Natural killer cell treated with Interleukin-12 subunit alpha and Interleukin-12 subunit beta and Interleukin-15 and Interleukin-18, amount 100 ng/mL, for 72 hours (primary cell): ENCODE measurements around the gene MRPS26. TPM values are rescaled to one million over a fixed set of nuclear protein-coding genes. Genes with fewer than 3 reads are reported as not detected.
A peak's percentile ranks its signal among the peaks of the same experiment; 100 is the strongest.
"Not testable (repeated sequence)": the region's sequence is repeated elsewhere in the genome, so short reads cannot be mapped to it uniquely, and the experiment has no call there.

Experiments
- ATAC-seq, 2 donors: fragments of 150-1000 bp; cut with Tn5 transposase in 1 of 2; sonication (Bioruptor Pico), chemical (Tn5 transposase) in 1 of 2; 2 replicates each; pipeline ENCODE4 v1.10.0; 2021
- DNase-seq: peaks from one replicate; pipeline ENCODE4 v3.0.0; 2022; ENCODE audit warnings: low spot score
- H3K27ac Mint-ChIP-seq, 2 donors: 1 replicate in 1 of 2; 2 replicates in 1 of 2; pipeline ENCODE4 v1.8.0; 2022; ENCODE audit warnings: mixed read lengths in 2 of 2, mild to moderate bottlenecking in 1 of 2, moderate library complexity in 1 of 2
- H3K27me3 Mint-ChIP-seq, 2 donors: 1 replicate in 1 of 2; 2 replicates in 1 of 2; pipeline ENCODE4 v1.8.0; 2022; ENCODE audit warnings: mixed read lengths in 2 of 2
- H3K36me3 Mint-ChIP-seq: one replicate; pipeline ENCODE4 v1.8.0; 2022; ENCODE audit warnings: mixed read lengths
- H3K4me1 Mint-ChIP-seq, 2 donors: 1 replicate in 1 of 2; 2 replicates in 1 of 2; pipeline ENCODE4 v1.8.0; 2022; ENCODE audit warnings: low read depth in 2 of 2, mixed read lengths in 2 of 2, mild to moderate bottlenecking in 1 of 2
- H3K4me3 Mint-ChIP-seq: one replicate; pipeline ENCODE4 v1.8.0; 2022; ENCODE audit warnings: mixed read lengths
- H3K9me3 Mint-ChIP-seq: 2 replicates; pipeline ENCODE4 v1.8.0; 2022; ENCODE audit warnings: mixed read lengths
- total RNA-seq, 2 donors: library from RNA; stranded (reverse); gene quantifications; one replicate each; pipeline ENCODE4 v1.2.3, GENCODE V29; 2022

Gene MRPS26
- total RNA-seq, 2 donors from 2014 or later: 31.2 to 56.6 TPM

DNA sequence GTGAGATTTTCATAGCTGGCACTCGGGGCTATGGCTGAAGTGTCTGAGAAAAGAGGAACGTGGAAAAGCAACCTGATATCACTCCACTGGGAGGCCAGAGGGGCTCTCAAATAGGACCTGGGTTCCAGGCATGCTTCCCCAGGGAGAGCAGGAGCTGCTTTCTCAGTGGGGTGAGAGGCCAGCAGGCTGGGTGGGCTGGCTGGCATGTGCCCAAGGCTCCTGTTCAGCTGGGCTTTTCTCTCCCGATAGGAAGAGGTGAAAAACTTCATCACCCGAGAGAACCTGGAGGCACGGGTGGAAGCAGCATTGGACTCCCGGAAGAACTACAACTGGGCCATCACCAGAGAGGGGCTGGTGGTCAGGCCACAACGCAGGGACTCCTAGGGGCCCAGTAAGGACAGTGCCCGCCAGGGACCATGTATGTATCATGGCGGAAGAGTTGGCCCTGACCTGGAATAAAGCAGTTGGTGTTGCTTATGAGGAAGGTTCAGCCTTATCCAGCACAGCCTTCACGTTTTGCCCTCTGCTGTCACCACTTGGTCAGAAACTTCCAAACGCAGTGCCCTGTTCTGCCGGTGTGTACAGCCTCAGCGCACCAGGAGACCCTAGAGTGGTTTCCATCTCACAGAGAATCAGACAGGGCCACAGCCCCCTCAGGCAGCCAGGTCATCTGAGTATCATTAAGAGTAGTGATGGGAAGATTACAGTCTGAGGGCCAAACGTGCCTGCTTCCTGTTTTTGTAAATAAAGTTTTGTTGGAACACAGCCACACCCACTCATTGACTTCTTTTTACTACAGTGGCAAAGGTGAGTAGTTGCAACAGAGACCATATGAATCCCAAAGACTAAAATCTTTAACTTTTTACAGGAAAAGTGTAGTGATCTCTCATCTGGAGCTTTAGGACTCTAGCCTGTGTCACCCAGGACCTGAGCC, 1.9 kb downstream of the MRPS26 start:
- H3K36me3 Mint-ChIP-seq: peaks cover 5% of the 10 kb centered on the region
- H3K9me3 Mint-ChIP-seq: no peaks in the 10 kb centered on the region
- no peak for ATAC-seq
- peak overlapping the region; percentile 96 for H3K4me3 Mint-ChIP-seq
- peaks cover 15 to 18% of the 10 kb centered on the region in 2 donors for H3K4me1 Mint-ChIP-seq
- DNase-seq: no peak
- H3K27me3 Mint-ChIP-seq: no peaks in the 10 kb centered on the region
- peak overlapping the region in 1 of 2 donors; percentile 17 for H3K27ac Mint-ChIP-seq

DNA sequence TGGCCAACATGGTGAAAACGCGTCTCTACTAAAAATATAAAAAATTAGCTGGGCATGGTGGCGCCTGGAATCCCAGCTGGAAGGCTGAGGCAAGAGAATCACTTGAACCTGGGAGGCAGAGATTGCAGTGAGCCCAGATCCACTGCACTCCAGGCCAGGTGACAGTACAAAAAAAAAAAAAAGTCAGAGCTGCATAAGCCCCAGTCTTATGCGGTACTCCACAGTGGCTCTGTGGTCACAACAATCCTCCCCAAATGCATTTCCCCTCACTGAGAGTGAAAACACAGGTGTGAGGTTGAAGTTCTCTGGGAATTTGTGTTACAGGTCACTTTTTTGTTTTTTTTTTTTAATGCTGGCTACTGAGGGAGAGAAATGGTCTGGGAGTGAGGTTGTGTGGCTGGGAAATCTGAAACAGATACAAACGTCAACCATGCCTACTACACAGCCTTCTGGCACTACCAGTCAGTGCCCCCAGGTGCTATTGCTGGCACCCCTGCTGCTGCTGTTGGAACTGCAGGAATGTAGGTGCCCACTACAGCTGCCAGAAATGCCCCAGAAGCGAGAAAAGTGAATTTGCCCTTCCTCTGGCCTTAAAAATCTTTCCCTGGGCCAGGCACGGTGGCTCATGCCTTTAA, 5.7 kb downstream of the MRPS26 start:
- H3K27ac Mint-ChIP-seq: no peak overlapping the region
- no peaks in the 10 kb centered on the region for H3K9me3 Mint-ChIP-seq
- H3K4me1 Mint-ChIP-seq: peaks cover 6 to 7% of the 10 kb centered on the region in 2 donors
- no peak overlapping the region for H3K4me3 Mint-ChIP-seq
- no peak for ATAC-seq
- no peaks in the 10 kb centered on the region for H3K27me3 Mint-ChIP-seq
- H3K36me3 Mint-ChIP-seq: peaks cover 5% of the 10 kb centered on the region
- no peak for DNase-seq

DNA sequence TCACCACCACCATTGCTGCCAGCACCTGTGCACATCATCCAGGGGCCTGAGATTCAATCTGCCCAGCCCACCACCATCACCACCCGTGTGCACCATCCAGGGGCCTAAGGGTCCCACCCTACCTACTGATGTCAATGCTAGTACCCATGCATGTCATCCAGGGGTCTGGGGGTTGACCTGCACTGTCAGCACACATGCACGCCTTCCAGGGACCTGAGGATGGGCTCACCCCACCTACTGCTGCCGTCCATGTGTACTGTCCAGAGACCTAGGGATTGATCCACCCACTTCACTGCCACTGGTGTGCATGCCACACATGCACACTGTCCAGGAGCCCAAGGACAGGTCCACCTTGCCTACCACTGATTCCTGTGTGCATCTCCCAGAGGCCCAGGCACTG, 13.6 kb downstream of the MRPS26 start:
- Mint-ChIP-seq H3K4me1 (no peaks in the 10 kb centered on the region), H3K4me3 (no peak overlapping the region), H3K27ac (no peak overlapping the region), H3K36me3 (no peaks in the 10 kb centered on the region), H3K27me3 (no peaks in the 10 kb centered on the region), H3K9me3 (no peaks in the 10 kb centered on the region)
- DNase-seq: no peak
- ATAC-seq: peak in 1 of 2 donors; percentile 20

DNA sequence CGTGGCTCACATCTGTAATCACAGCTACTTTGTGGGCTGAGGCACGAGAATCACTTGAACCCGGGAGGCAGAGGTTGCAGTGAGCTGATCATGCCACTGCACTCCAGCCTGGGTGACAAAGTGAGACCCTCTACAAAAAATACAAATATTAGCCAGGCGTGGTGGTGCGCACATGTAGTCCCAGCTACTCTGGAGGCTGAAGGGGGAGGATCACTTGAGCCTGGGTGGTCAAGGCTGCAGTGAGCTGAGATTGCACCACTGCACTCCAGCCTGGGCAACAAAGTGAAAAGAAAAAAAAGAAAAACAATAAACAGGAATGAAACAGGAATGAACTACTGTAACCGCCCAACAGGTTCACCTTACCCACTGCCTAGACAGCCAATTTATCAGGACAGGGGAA, 18.3 kb downstream of the MRPS26 start:
- not testable (repeated sequence) for DNase-seq, H3K9me3 Mint-ChIP-seq, H3K27me3 Mint-ChIP-seq, ATAC-seq, H3K4me1 Mint-ChIP-seq, H3K27ac Mint-ChIP-seq, H3K36me3 Mint-ChIP-seq, H3K4me3 Mint-ChIP-seq

DNA sequence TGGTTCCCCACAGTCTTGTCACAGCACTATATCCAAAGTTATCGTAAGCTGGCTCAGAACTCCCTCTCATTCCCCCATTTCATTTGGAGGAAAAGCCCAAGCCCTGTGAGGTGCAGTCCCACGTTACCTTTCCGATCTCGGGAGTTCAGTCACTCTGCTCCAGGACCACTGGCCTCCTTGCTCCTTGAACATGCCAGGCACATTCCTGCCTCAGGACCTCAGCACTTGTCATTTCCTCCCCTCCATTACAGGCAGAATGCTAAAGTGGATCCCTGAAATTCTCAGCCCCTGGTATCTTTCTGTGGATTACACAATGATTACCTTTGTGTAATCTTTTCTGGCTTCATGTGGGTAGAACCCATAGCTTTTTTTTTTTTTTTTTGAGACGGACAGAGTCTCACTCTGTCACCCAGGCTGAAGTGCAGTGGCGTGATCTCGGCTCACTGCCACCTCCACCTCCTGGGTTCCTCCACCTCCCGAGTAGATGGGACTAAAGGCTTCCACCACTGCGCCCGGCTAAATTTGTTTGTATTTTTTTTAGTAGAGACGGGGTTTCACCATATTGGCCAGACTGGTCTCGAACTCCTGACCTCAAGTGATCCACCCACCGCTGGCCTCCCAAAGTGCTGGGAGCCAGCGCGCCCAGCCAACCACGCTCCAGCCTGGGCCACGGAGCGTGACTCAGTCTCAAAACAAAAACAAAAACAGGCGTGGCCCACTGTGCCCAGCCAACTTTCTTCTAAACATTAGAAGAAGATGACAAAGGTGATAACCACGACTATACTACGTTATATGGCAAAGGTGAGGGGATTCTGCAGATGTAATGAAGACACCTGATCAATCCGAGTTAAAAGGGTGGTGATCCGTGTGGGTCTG, 21.5 kb downstream of the MRPS26 start:
- Mint-ChIP-seq H3K4me1 (peaks cover 9 to 10% of the 10 kb centered on the region in 2 donors), H3K27me3 (peaks cover 7 to 8% of the 10 kb centered on the region in 2 donors), H3K9me3 (no peaks in the 10 kb centered on the region), H3K27ac (no peak overlapping the region), H3K36me3 (no peaks in the 10 kb centered on the region), H3K4me3 (no peak overlapping the region)
- no peak for ATAC-seq
- no peak for DNase-seq

DNA sequence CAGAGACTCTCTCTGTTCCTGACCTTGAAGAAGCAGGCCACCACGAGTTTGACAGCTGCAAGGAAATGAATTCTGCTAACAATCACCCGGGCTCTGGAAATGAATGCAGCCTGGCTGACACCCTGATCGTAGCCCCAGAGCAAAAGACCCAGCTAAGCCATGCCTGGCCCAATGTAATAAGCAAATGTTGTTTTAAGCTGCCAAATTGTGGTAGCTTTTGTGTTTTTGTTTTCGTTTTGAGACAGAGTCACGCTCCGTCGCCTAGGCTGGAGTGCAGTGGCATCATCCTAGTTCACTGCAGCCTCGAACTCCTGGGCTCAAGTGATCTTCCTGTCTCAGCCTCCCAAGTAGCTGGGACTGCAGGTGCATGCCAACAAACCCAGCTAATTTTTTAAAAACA, 22.2 kb downstream of the MRPS26 start:
- Mint-ChIP-seq H3K9me3 (no peaks in the 10 kb centered on the region), H3K4me3 (no peak overlapping the region), H3K27ac (no peak overlapping the region), H3K27me3 (peaks cover 8% of the 10 kb centered on the region in 2 donors), H3K4me1 (peaks cover 9 to 11% of the 10 kb centered on the region in 2 donors), H3K36me3 (no peaks in the 10 kb centered on the region)
- ATAC-seq (no peak), DNase-seq (no peak)

DNA sequence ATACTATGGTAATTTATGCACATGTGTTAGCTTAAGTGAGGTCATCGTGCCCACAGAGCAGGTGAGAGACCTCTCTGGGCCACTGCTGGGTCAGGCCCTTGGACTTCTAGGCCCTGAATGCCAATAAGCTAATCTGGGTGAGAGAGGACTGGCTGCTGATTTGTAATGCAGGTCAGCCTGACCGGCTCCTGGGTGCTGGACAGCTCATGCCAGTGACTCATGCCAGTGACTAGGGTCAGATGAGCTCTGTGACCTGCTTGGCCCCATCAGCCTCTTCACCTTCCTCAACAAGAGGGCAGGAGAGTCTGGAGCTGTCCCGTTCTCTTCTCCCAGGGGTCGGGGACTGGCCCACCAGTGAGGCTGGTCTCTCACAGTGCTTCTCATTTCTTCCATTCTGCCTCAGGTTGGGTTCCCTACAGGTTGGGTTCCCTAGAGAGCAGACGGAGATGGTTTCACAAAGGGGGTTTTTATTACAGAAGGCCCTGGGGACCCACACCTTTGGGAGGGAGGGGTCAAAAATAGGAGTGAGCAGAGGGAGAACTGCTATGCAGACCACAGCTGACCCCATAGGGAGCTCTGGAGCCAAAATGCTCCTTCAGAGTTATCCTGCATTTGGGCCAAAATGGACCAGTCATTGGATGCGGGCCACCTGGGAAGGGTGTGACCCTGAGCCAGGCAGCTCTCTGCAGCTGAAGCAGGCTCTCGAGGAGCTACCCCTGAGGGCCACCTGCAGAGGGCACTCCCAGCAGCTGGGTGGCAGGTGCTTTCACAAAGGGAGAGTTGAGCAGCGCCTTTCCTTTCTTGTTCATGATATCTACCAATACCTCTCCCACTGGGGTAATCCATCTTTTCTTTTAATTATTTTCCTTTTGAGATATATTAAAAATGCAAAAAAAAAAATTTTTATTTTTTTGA, 23.4 kb downstream of the MRPS26 start:
- ATAC-seq: peak in 1 of 2 donors; percentile 33
- Mint-ChIP-seq H3K4me3 (no peak overlapping the region), H3K27me3 (peaks cover 8% of the 10 kb centered on the region in 2 donors), H3K27ac (no peak overlapping the region), H3K36me3 (no peaks in the 10 kb centered on the region), H3K9me3 (no peaks in the 10 kb centered on the region), H3K4me1 (peaks cover 9 to 11% of the 10 kb centered on the region in 2 donors)
- no peak for DNase-seq

DNA sequence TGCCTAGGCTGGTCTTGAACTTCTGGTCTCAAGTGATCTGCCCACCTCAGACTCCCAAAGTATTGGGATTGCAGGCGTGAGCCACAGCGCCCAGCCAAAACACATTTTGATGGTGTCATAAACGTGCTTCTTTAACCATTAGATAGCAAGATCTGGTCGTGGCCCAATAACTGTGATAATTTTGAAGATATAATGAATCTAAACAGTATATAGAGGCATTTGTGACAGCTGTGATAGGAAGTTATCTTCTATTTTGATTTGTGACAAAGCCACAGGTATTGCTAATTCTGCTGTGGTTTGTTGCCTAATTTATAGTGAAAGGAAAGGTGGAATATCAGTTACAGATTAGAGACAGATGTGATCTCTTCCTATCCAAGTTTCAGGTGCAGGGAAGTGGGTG, 24.9 kb downstream of the MRPS26 start:
- ATAC-seq (no peak), DNase-seq (no peak)
- Mint-ChIP-seq H3K27me3 (peaks cover 8% of the 10 kb centered on the region in 2 donors), H3K36me3 (no peaks in the 10 kb centered on the region), H3K4me1 (peaks cover 9 to 11% of the 10 kb centered on the region in 2 donors), H3K9me3 (no peaks in the 10 kb centered on the region), H3K4me3 (peak overlapping the region; percentile 77), H3K27ac (no peak overlapping the region)

DNA sequence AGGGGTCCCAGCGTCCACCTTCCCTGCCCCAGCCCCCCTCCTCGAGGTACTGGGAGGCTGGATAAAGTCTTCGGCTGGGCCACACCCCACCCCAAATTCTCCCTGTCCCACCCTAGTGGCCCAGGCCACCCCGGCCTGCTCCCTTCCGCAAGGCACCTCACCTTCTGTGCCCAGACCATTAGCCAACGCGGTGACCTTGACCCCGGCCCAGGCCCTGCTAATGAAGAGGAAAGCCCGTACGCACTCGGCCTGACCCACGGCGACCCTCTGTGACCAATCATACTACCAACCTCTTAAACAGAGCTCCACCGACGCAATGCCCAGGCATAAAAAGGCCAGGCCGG, 25.4 kb downstream of the MRPS26 start:
- H3K27ac Mint-ChIP-seq: no peak overlapping the region
- peak overlapping the region; percentile 77 for H3K4me3 Mint-ChIP-seq
- no peaks in the 10 kb centered on the region for H3K36me3 Mint-ChIP-seq
- H3K4me1 Mint-ChIP-seq: peaks cover 9 to 11% of the 10 kb centered on the region in 2 donors
- DNase-seq: no peak
- ATAC-seq: no peak
- peaks cover 8% of the 10 kb centered on the region in 2 donors for H3K27me3 Mint-ChIP-seq
- no peaks in the 10 kb centered on the region for H3K9me3 Mint-ChIP-seq

DNA sequence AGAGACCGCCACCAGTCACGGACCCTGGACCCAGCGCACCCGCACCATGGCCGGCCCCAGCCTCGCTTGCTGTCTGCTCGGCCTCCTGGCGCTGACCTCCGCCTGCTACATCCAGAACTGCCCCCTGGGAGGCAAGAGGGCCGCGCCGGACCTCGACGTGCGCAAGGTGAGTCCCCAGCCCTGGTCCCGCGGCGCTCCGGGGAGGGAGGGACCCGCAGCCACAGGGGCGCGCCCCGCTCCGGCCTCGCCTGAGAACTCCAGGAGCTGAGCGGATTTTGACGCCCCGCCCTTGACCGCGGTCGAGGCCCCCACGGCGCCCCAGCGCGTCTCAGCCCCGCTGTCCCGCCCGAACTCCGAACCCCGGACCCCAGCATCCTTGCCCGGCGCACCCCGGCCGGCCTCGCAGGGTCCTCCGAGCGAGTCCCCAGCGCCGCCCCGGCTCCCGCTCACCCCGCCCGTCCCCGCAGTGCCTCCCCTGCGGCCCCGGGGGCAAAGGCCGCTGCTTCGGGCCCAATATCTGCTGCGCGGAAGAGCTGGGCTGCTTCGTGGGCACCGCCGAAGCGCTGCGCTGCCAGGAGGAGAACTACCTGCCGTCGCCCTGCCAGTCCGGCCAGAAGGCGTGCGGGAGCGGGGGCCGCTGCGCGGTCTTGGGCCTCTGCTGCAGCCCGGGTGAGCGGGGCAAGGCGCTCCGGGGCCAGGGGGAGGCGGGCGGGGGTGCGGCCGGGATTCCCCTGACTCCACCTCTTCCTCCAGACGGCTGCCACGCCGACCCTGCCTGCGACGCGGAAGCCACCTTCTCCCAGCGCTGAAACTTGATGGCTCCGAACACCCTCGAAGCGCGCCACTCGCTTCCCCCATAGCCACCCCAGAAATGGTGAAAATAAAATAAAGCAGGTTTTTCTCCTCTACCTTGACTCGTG, 26.0 kb downstream of the MRPS26 start, which contains the start of gene OXT:
Gene OXT (plus strand): TSS at position 11 of the 920 bp plus-strand sequence. CDS start 36 bp downstream, at position 47.
- Mint-ChIP-seq H3K4me3 (peak within 1 kb of the TSS; percentile 77), H3K9me3 (no peaks in the 10 kb centered on the region), H3K27ac (no peak within 1 kb of the TSS), H3K4me1 (peaks cover 9 to 13% of the 10 kb centered on the region in 2 donors), H3K27me3 (peaks cover 8% of the 10 kb centered on the region in 2 donors), H3K36me3 (no peaks in the 10 kb centered on the region)
- ATAC-seq: peak; percentile 76 to 82
- no peak for DNase-seq

DNA sequence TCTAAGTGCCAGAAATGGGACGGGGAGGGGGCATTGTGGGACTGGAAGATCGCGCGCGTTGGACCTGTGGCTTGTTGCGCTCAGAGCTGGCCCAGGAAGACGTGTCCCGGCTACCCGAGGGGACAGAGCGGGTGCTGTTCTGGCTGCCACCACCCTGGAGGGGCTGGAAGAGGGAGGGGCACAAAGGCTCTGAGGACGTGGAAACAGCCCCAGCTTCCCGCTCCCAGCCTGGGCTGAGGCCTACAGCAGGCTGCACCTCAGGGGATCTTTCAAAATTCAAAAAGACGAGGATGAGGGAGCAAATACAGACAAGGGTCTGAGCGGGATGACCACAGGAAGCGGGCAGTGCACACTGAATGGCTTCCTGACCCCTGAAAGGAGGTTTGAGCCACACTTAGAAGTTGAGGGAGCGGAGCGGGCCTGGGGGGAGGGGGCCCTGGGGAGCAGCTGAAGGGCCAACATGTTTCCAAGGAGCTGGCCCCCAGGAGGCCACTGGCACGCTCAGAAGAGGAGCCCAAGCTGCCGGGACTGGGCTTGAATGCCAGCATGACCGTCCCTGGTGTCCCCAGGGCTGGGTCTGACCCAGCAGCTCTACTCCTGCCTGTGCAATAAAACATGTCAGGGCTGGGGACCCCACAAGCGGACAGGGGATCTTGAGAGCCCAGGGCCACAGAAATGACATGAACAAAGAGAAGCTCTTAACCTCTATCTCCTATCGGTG, 26.8 kb downstream of the MRPS26 start:
- Mint-ChIP-seq H3K27ac (no peak overlapping the region), H3K27me3 (peaks cover 8 to 10% of the 10 kb centered on the region in 2 donors), H3K36me3 (no peaks in the 10 kb centered on the region), H3K4me3 (peak overlapping the region; percentile 60), H3K4me1 (peaks cover 12 to 18% of the 10 kb centered on the region in 2 donors), H3K9me3 (no peaks in the 10 kb centered on the region)
- ATAC-seq: no peak
- DNase-seq: no peak
